ENCODE results near the gene SMO. TPM values are rescaled to one million over a fixed set of nuclear protein-coding genes. Genes with fewer than 3 reads are reported as not detected.
"Not testable (repeated sequence)": the region's sequence is repeated elsewhere in the genome, so short reads cannot be mapped to it uniquely, and the experiment has no call there.

The SMO gene
- total RNA-seq, 4 donors from 2014 or later, result 1.9 to 8.6 (median 3.5) TPM

DNA sequence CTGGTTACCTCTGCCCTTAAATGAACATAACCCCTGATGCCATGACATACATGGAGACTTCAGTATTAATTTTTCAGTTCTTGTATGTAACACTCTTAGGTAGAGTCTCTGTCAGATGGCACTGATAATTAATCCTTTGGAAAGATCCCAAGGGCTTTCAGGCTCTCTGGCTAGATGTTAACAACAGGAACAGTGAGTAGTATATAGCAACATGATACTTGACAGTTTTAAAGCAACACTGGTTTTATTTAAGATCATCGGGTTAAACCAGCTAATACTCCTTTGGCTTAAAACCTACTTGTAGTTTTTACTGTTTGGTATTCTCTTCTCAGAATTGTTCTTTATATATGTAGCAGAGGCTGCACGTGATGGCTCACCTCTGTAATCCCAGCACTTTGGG is 63.7 kb downstream of the SMO start:
- H3K27ac ChIP-seq, result no peak overlapping the region
- in situ Hi-C loops (cut with MboI; ENCODE audit: low pct_ligation_motif_present in 1 of 4, low pct_unique_long_range_greater_than_20kb in 1 of 4, low sequenced_read_pairs in 3 of 4) (no loop called here), intact Hi-C loops (cut with DNase I; ENCODE audit: low total_unique reads) (no loop called here)
- peaks cover 0 to 3% (median 0%) of the 10 kb centered on the region in 4 donors for H3K4me1 ChIP-seq
- no peaks in the 10 kb centered on the region for H3K9me3 ChIP-seq
- 70 to 89% methylated on average over 2 of the region's 2 CpGs for WGBS, 2 donors (ENCODE audit: low coverage in 1 of 2)
- H3K27me3 ChIP-seq, result no peaks in the 10 kb centered on the region
- H3K36me3 ChIP-seq, result no peaks in the 10 kb centered on the region
- no peak overlapping the region for H3K4me3 ChIP-seq
- TF ChIP-seq EP300 (IDR thresholded peaks at IDR 0.05; ENCODE audit: low read depth) (no peak), POLR2AphosphoS5 (IDR thresholded peaks at IDR 0.05) (no peak), POLR2A (IDR thresholded peaks at IDR 0.05) (no peak)
- TF ChIP-seq, protein P1, sequence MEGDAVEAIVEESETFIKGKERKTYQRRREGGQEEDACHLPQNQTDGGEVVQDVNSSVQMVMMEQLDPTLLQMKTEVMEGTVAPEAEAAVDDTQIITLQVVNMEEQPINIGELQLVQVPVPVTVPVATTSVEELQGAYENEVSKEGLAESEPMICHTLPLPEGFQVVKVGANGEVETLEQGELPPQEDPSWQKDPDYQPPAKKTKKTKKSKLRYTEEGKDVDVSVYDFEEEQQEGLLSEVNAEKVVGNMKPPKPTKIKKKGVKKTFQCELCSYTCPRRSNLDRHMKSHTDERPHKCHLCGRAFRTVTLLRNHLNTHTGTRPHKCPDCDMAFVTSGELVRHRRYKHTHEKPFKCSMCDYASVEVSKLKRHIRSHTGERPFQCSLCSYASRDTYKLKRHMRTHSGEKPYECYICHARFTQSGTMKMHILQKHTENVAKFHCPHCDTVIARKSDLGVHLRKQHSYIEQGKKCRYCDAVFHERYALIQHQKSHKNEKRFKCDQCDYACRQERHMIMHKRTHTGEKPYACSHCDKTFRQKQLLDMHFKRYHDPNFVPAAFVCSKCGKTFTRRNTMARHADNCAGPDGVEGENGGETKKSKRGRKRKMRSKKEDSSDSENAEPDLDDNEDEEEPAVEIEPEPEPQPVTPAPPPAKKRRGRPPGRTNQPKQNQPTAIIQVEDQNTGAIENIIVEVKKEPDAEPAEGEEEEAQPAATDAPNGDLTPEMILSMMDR (IDR thresholded peaks at IDR 0.05), result no peak
- DNase-seq, result no peak

DNA sequence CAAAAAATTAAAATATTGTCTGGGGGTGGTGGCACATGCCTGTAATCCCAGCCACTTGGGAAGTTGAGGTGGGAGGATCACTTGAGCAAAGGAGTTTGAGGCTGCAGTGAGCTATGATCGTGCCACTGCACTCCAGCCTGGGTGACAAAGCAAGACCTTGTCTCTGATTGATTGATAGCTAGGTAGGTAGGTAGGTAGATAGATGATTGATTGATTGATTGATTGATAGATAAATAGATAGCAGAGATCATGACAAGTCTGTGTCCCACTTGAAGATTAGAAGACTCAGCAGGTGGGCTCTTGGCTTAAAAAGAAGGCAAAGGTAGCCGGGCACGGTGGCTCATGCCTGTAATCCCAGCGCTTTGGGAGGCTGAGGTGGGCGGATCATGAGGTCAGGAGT is 64.2 kb downstream of the SMO start:
- H3K27ac ChIP-seq; H3K4me3 ChIP-seq; H3K36me3 ChIP-seq; H3K4me1 ChIP-seq; in situ Hi-C loops (cut with MboI; ENCODE audit: low pct_ligation_motif_present in 1 of 4, low pct_unique_long_range_greater_than_20kb in 1 of 4, low sequenced_read_pairs in 3 of 4); H3K9me3 ChIP-seq; DNase-seq; H3K27me3 ChIP-seq; intact Hi-C loops (cut with DNase I; ENCODE audit: low total_unique reads): not testable (repeated sequence)
- WGBS, 2 donors (ENCODE audit: low coverage in 1 of 2), result 97 to 100% methylated on average over 1 to 5 of the region's 5 CpGs

DNA sequence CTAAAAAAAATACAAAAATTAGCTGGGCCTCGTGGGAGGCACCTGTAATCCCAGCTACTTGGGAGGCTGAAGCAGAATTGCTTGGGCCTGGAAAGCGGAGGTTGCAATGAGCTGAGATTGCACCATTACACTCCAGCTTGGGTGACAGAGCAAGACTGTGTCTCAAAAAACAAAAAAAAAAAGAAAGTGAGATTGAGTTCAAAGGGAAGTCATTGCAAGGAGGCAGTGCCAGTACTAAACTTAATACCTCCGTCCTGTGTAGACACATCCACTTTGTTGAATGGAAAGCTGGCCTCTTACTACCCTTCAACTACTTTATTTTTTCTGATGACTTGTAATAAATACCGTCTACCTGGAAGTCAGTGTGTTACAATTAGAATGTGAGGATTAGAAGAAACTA is 67.4 kb downstream of the SMO start:
- intact Hi-C loops (cut with DNase I; ENCODE audit: low total_unique reads), result no loop called here
- TF ChIP-seq, protein P1 (IDR thresholded peaks at IDR 0.05), result no peak
- TF ChIP-seq POLR2AphosphoS5 (IDR thresholded peaks at IDR 0.05) (no peak), EP300 (IDR thresholded peaks at IDR 0.05; ENCODE audit: low read depth) (no peak), POLR2A (IDR thresholded peaks at IDR 0.05) (no peak)
- Histone ChIP-seq H3K36me3 (no peaks in the 10 kb centered on the region), H3K4me3 (no peak overlapping the region), H3K27ac (no peak overlapping the region), H3K27me3 (no peaks in the 10 kb centered on the region), H3K9me3 (no peaks in the 10 kb centered on the region), H3K4me1 (peaks cover 0 to 2% (median 0%) of the 10 kb centered on the region in 4 donors)
- in situ Hi-C loops (cut with MboI; ENCODE audit: low pct_ligation_motif_present in 1 of 4, low pct_unique_long_range_greater_than_20kb in 1 of 4, low sequenced_read_pairs in 3 of 4), result no loop called here
- WGBS, 2 donors (ENCODE audit: low coverage in 1 of 2), result 86 to 100% methylated on average over 4 of the region's 4 CpGs
- DNase-seq, result no peak

DNA sequence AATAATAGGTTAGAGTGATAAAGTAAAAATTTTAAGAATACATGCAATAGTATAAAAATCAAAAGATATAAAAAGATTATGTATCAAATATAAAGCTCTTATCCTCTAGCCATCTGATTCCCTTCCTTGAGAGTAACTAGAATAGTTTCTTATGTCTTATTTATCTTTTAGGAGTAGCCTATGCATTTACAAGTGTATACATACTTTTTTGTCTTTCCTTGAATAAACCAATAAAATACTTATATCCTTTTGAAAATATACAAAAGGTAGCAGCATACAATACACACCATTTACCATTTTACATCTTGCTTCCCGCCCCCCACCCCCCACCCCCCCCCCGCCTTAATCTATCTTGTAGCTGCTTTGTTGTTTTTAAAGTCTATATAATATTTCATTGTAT is 67.8 kb downstream of the SMO start:
- no peak for DNase-seq
- TF ChIP-seq, protein P1 (IDR thresholded peaks at IDR 0.05), result no peak
- TF ChIP-seq POLR2AphosphoS5 (IDR thresholded peaks at IDR 0.05), result no peak
- no peak for TF ChIP-seq POLR2A (IDR thresholded peaks at IDR 0.05)
- no peak for TF ChIP-seq EP300 (IDR thresholded peaks at IDR 0.05; ENCODE audit: low read depth)
- intact Hi-C loops (cut with DNase I; ENCODE audit: low total_unique reads) (no loop called here), in situ Hi-C loops (cut with MboI; ENCODE audit: low pct_ligation_motif_present in 1 of 4, low pct_unique_long_range_greater_than_20kb in 1 of 4, low sequenced_read_pairs in 3 of 4) (no loop called here)
- Histone ChIP-seq H3K4me3 (no peak overlapping the region), H3K27ac (no peak overlapping the region), H3K4me1 (peaks cover 0 to 2% (median 0%) of the 10 kb centered on the region in 4 donors), H3K9me3 (no peaks in the 10 kb centered on the region), H3K36me3 (no peaks in the 10 kb centered on the region), H3K27me3 (no peaks in the 10 kb centered on the region)
- 67 to 83% methylated on average over 1 to 2 of the region's 2 CpGs for WGBS, 2 donors (ENCODE audit: low coverage in 1 of 2)

DNA sequence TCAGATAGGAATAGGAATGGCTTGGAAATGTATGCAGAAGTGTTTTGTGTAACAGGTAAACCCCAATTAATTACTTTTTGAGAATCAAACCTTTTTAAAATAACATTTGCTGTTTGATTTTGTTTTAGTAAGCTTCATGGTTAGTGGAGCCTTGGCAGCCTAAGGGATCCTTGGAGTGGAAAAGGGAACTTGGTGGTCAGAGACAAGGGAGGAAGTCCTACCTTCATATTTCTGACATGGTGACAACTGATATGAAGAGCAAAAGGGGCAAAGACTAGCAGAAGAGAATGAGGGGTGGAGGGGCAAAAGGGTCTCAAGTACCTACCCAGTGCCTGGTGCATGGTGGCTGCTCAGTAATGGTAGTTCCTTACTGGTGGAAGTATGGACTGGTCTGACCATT is 68.7 kb downstream of the SMO start:
- peaks cover 0 to 2% (median 0%) of the 10 kb centered on the region in 4 donors for H3K4me1 ChIP-seq
- TF ChIP-seq, protein P1 (IDR thresholded peaks at IDR 0.05), result no peak
- TF ChIP-seq POLR2A (IDR thresholded peaks at IDR 0.05), result no peak
- no peak for TF ChIP-seq POLR2AphosphoS5 (IDR thresholded peaks at IDR 0.05)
- no peak for TF ChIP-seq EP300 (IDR thresholded peaks at IDR 0.05; ENCODE audit: low read depth)
- intact Hi-C loops (cut with DNase I; ENCODE audit: low total_unique reads), result no loop called here
- no peaks in the 10 kb centered on the region for H3K9me3 ChIP-seq
- H3K36me3 ChIP-seq, result no peaks in the 10 kb centered on the region
- H3K4me3 ChIP-seq, result no peak overlapping the region
- H3K27me3 ChIP-seq, result no peaks in the 10 kb centered on the region
- DNase-seq, result no peak
- no peak overlapping the region for H3K27ac ChIP-seq
- in situ Hi-C loops (cut with MboI; ENCODE audit: low pct_ligation_motif_present in 1 of 4, low pct_unique_long_range_greater_than_20kb in 1 of 4, low sequenced_read_pairs in 3 of 4), result no loop called here
